Activated CD4-positive, alpha-beta memory T cell treated with anti-CD3 and anti-CD28 coated beads, Interleukin-2, amount 10 ng/mL, durations not matched to agents 7 days and 5 days (primary cell): ENCODE measurements around the gene PRKCA. TPM values are rescaled to one million over a fixed set of nuclear protein-coding genes. Genes with fewer than 3 reads are reported as not detected.

ENCODE experiments used
- CTCF ChIA-PET: fragments of 350-600 bp; sonication (Branson Sonifier 250); formaldehyde crosslinking; loops from one replicate; lab custom pipeline; 2021; ENCODE audit warnings: antibody characterized with exemption, inconsistent platforms; lab: Charles Lee
- POLR2A ChIA-PET: fragments of 350-600 bp; sonication (Branson Sonifier 250); formaldehyde crosslinking; loops from one replicate; lab custom pipeline; 2021; ENCODE audit warnings: antibody characterized with exemption; lab: Charles Lee
- DNase-seq: peaks from one replicate; pipeline ENCODE4 v3.0.0-alpha.2; 2020
- H3K27ac Mint-ChIP-seq: one replicate; pipeline ENCODE4 v1.8.0; 2021; ENCODE audit warnings: mild to moderate bottlenecking, mixed read lengths
- H3K27me3 Mint-ChIP-seq: one replicate; pipeline ENCODE4 v1.8.0; 2021; ENCODE audit warnings: mixed read lengths
- H3K36me3 Mint-ChIP-seq: one replicate; pipeline ENCODE4 v1.8.0; 2021; ENCODE audit warnings: low read depth, mixed read lengths
- H3K4me1 Mint-ChIP-seq: one replicate; pipeline ENCODE4 v1.8.0; 2021; ENCODE audit warnings: mixed read lengths
- H3K4me3 Mint-ChIP-seq: one replicate; pipeline ENCODE4 v1.8.0; 2021; ENCODE audit warnings: mild to moderate bottlenecking, mixed read lengths
- H3K9me3 Mint-ChIP-seq: one replicate; pipeline ENCODE4 v1.8.0; 2021; ENCODE audit warnings: mixed read lengths
- total RNA-seq, 2 experiments: library from RNA; stranded (reverse); gene quantifications; one replicate each; pipeline ENCODE4 v1.2.3, GENCODE V29; 2021

PRKCA gene
- total RNA-seq, 2 experiments from 2014 or later: 57.6 to 61.3 TPM

DNA sequence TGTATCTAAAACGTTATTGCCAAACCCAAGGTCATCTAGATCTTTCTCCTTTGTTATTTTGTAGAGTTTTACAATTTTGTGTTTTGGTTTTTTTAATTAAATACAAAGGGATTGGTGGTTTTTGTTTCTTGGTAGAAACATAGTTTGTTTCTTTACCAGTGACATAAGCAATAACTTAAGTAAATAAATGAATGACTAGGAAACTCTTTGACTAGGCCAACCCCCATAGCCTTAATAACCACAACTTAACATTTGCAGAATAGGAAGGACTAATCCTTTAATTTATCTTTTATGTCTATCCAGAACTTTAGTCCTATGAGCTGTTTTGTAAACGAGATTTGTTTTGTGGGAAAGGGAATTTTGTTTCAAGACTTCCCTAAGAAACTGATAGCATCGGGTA, 162.5 kb downstream of the PRKCA start:
- H3K36me3 Mint-ChIP-seq: peaks cover 2% of the 10 kb centered on the region
- POLR2A ChIA-PET: no interaction called here
- CTCF ChIA-PET: interaction anchor here (0.7 kb wide), 1 partner anchor 194 kb away, joined by 3 read pairs; no protein-coding TSS in a partner anchor
- H3K4me3 Mint-ChIP-seq: no peak overlapping the region
- H3K27me3 Mint-ChIP-seq: no peaks in the 10 kb centered on the region
- no peak for DNase-seq
- H3K9me3 Mint-ChIP-seq: no peaks in the 10 kb centered on the region
- no peak overlapping the region for H3K27ac Mint-ChIP-seq
- H3K4me1 Mint-ChIP-seq: peaks cover 57% of the 10 kb centered on the region

DNA sequence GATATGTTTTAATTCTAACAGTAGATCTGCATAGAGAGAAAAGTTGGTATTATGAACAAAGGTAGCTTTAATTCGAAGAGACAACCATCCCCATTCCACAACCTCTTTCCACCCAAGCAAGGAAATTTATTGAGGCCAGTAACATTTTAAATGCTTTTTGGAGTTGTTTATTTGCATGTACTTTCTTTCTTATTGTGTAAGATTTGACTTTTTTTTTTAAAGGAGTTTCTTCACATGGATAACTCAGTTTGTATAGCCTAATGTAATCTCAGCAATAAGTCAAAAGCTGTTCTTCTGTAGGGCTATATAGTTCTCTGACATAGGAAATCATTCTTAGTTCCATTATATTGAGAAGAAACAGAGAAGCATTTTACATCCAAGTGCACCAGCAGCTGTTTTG, 163.3 kb downstream of the PRKCA start:
- DNase-seq: no peak
- Mint-ChIP-seq H3K4me1 (peaks cover 60% of the 10 kb centered on the region), H3K27ac (peak overlapping the region; percentile 10), H3K4me3 (no peak overlapping the region), H3K36me3 (peaks cover 2% of the 10 kb centered on the region), H3K9me3 (no peaks in the 10 kb centered on the region), H3K27me3 (no peaks in the 10 kb centered on the region)
- ChIA-PET CTCF (no interaction called here), POLR2A (interaction anchor here (1.1 to 2.0 kb wide), 2 partner anchors 77 to 161 kb away, joined by 3 to 7 read pairs; no protein-coding TSS in a partner anchor)

DNA sequence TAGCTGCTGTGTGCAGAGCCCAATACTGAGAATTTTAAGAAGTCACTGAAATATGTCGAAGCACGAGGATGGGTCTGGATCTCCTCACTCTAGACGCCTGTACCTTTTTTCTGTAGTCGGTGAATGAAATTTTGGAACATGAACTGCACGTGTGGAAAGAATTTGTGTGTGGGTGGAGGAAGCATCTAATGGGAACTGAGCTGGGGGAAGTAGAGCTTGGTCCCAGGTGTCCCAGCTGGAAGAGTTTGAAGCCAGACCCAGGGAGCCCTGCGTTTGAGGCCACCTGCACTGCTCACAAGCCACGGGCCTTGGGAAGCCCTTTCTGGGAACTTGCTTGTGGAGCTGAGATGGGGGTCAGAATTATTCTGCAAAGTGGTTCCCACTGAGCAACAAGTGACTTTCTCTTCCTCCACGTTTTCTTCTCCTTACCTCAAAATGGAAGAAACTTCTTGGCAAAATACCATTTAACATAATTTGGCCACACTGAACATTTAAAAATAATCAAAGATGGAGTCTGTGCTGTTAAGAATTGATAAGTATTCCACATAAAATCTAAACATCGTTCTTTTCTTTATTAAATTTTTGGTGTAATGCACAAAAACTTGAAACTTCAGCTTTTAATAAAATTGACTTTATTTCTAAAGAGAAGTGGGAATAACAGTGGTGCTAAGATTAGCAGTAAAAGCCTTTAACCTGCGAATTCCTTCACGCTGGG, 163.8 kb downstream of the PRKCA start:
- peak overlapping the region; percentile 87 for H3K27ac Mint-ChIP-seq
- DNase-seq: no peak
- ChIA-PET CTCF (no interaction called here), POLR2A (interaction anchor here (1.1 to 2.0 kb wide), 3 partner anchors 53 to 162 kb away, joined by 3 to 7 read pairs (median 3); no protein-coding TSS in a partner anchor)
- H3K9me3 Mint-ChIP-seq: no peaks in the 10 kb centered on the region
- peaks cover 2% of the 10 kb centered on the region for H3K36me3 Mint-ChIP-seq
- peaks cover 64% of the 10 kb centered on the region for H3K4me1 Mint-ChIP-seq
- peak overlapping the region; percentile 46 for H3K4me3 Mint-ChIP-seq
- no peaks in the 10 kb centered on the region for H3K27me3 Mint-ChIP-seq

DNA sequence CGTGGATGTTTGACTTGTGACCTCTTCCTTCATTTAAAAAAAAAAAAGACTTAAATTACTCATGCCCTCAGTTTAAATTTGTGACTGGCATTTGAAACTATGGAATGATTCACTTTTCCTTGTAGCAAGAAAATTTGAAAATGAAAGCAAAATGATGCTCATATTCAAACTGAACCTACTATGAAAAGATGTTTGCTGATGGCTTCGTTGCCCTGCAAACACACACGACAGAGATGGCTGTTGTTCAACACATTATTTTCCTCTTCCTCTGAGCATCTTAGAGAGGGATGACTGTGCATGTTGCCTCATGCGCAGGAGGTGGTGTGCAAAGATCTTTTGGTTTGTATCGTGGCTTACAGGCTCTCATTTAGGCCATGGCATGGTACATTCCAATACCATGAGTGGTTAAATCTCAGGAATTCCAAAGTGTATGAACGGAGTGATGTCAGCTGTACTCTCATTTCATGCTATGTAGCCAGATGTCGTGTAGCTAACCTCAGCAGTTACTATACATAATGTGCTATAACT, 164.5 kb downstream of the PRKCA start:
- ChIA-PET POLR2A (interaction anchor here (1.1 to 2.0 kb wide), 4 partner anchors 41 to 163 kb away, joined by 3 to 7 read pairs (median 3); no protein-coding TSS in a partner anchor), CTCF (interaction anchor here (0.7 to 1.7 kb wide), 2 partner anchors 100 to 219 kb away, joined by 3 to 5 read pairs; no protein-coding TSS in a partner anchor)
- peaks cover 2% of the 10 kb centered on the region for H3K36me3 Mint-ChIP-seq

DNA sequence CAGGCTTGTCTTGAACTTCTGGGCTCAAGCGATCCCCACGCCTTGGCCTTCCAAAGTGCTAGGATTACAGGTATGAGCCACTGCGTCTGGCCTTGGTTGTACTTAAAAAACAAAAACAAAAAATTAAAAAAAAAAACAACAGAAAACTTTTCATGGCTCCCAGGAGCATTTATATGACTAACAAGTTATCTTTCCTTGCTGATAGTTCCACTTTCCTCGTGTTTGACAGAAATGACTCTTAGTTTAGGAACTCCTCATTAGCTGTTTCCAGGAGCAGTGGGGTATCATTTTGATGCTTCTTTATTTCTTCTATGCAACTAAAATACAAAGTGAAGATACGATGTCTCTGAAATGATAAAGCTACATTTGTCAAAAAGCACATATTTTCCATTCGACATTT, 165.4 kb downstream of the PRKCA start:
- no peaks in the 10 kb centered on the region for H3K27me3 Mint-ChIP-seq
- H3K4me1 Mint-ChIP-seq: peaks cover 66% of the 10 kb centered on the region
- no peak overlapping the region for H3K4me3 Mint-ChIP-seq
- ChIA-PET POLR2A (interaction anchor here (0.6 to 2.0 kb wide), 6 partner anchors 35 to 194 kb away, joined by 3 to 7 read pairs (median 3); no protein-coding TSS in a partner anchor), CTCF (interaction anchor here (0.7 to 1.7 kb wide), 3 partner anchors 27 to 219 kb away, joined by 3 to 5 read pairs (median 4); no protein-coding TSS in a partner anchor)
- DNase-seq: no peak
- H3K9me3 Mint-ChIP-seq: no peaks in the 10 kb centered on the region
- H3K27ac Mint-ChIP-seq: peak overlapping the region; percentile 87
- H3K36me3 Mint-ChIP-seq: peaks cover 2% of the 10 kb centered on the region

More for the DNA sequence above, 164.5 kb downstream of the PRKCA start:
- Mint-ChIP-seq H3K4me3 (peak overlapping the region; percentile 46), H3K27ac (peak overlapping the region; percentile 87), H3K9me3 (no peaks in the 10 kb centered on the region), H3K4me1 (peaks cover 64% of the 10 kb centered on the region), H3K27me3 (no peaks in the 10 kb centered on the region)
- DNase-seq: peak; percentile 72

DNA sequence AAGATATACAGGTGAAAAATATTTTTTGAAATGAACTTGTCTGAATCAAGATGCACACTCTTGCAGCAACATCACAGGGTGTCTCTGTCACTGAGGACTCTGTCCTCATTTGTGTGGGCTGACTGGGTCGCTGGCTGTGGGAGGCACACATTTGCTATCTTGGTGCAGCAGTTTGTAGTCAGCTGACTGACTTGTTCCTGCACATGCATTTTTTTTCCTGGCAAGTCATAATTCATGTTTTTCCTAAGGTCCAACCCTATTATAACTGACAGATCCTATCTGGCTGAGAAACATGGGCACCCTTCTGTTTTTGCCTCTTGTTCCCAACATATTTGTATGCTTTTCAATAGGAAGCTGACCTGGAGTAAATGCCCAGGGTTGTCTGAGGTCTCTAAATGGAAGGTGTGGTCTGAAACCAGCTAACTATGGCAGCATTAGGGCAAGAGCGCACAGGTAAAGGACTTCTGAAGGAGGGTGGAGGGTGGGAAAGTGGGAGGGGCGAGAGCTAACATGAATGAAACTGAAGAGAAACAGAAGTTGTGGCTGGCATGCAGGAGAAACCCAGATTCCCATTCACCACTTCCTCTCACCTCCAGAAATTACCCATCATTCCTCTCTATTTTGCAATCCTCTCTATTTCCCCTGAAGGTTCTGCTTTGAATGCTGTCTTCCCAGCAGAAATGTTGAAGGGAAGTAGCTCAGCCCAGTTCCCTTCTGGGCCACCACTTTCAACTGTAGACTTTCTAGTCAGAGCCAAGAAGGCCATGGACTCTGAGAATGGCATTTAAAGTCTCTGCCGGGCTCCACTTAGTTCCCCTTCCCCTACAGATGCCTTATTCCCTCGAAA, 166.1 kb downstream of the PRKCA start:
- peak overlapping the region; percentile 87 for H3K27ac Mint-ChIP-seq
- POLR2A ChIA-PET: interaction anchor here (0.8 to 1.5 kb wide), 3 partner anchors 20 to 39 kb away, joined by 3 to 4 read pairs (median 3); no protein-coding TSS in a partner anchor

DNA sequence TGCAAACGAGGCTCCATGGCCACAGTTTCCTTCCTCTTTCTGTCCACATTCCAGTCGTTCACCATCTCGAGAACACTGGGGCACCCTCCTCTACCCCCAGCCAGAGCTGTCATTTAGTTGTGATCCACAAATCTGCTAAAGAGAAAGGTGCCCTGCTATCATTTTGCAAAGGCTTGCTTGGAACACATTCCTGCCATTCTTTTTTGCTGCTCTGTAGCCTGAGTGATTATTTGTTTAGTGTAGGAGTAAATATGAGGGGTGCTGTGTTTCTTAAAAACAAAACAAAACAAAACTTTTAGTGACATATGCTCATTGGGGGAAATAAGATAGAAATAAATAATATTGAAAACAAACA, 166.7 kb downstream of the PRKCA start:
- Mint-ChIP-seq H3K27me3 (no peaks in the 10 kb centered on the region), H3K4me1 (peaks cover 65% of the 10 kb centered on the region), H3K4me3 (no peak overlapping the region), H3K36me3 (peaks cover 5% of the 10 kb centered on the region), H3K27ac (peak overlapping the region; percentile 57), H3K9me3 (no peaks in the 10 kb centered on the region)
- POLR2A ChIA-PET: interaction anchor here (1.5 kb wide), 1 partner anchor 20 kb away, joined by 3 read pairs; no protein-coding TSS in a partner anchor
- DNase-seq: no peak
- CTCF ChIA-PET: interaction anchor here (1.0 kb wide), 1 partner anchor 98 kb away, joined by 3 read pairs; no protein-coding TSS in a partner anchor

More for the DNA sequence above, 166.1 kb downstream of the PRKCA start:
- Mint-ChIP-seq H3K4me1 (peaks cover 68% of the 10 kb centered on the region), H3K36me3 (peaks cover 7% of the 10 kb centered on the region), H3K27me3 (no peaks in the 10 kb centered on the region), H3K4me3 (no peak overlapping the region), H3K9me3 (no peaks in the 10 kb centered on the region)
- no peak for DNase-seq
- CTCF ChIA-PET: interaction anchor here (0.8 to 1.7 kb wide), 3 partner anchors 27 to 99 kb away, joined by 3 to 5 read pairs (median 4); no protein-coding TSS in a partner anchor

DNA sequence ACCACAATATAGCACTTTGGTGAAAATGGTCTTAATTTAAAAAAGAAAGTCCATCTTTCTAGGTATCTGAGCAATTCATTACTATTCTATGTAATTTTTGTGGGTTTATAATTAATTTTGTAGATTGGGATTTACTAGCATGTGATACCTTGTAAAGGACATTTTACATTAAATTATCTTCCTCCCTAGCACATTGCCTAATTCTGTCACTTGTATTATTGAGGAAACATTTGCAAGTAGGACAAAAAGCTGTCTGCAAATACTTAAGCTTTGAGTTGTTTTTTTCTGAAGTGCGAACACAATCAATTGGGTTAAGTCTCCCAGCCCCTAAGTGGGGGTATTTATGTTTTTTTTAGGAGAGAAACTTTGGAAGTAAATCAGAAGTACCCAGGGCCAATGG, 167.0 kb downstream of the PRKCA start:
- POLR2A ChIA-PET: interaction anchor here (1.5 kb wide), 1 partner anchor 19 kb away, joined by 3 read pairs; no protein-coding TSS in a partner anchor
- no peak overlapping the region for H3K4me3 Mint-ChIP-seq
- H3K27ac Mint-ChIP-seq: no peak overlapping the region
- DNase-seq: no peak
- peaks cover 5% of the 10 kb centered on the region for H3K36me3 Mint-ChIP-seq
- CTCF ChIA-PET: interaction anchor here (1.0 kb wide), 2 partner anchors 79 to 97 kb away, joined by 3 read pairs; no protein-coding TSS in a partner anchor
- H3K4me1 Mint-ChIP-seq: peaks cover 66% of the 10 kb centered on the region
- H3K27me3 Mint-ChIP-seq: no peaks in the 10 kb centered on the region
- no peaks in the 10 kb centered on the region for H3K9me3 Mint-ChIP-seq

DNA sequence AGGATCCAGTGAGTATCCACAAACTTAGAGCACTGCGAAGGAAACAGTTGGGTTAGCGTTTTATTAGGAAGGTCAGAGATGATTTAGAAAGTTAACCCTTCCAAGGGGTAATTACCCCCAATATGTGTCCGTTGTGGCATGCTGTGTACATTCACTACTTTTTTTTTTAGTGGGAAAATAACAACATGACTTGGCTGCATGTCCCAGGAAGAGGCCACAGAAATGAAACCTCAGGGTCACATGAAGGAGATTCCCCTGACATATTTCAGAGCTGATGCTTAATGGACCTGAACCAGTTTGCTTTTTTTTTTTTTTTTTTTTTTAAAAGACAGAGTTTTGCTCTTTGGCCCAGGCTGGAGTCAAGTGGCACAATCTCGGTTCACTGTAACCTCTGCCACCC, 167.5 kb downstream of the PRKCA start:
- no peak overlapping the region for H3K4me3 Mint-ChIP-seq
- no peak overlapping the region for H3K27ac Mint-ChIP-seq
- no peak for DNase-seq
- peaks cover 70% of the 10 kb centered on the region for H3K4me1 Mint-ChIP-seq
- H3K36me3 Mint-ChIP-seq: peaks cover 8% of the 10 kb centered on the region
- H3K9me3 Mint-ChIP-seq: no peaks in the 10 kb centered on the region
- no peaks in the 10 kb centered on the region for H3K27me3 Mint-ChIP-seq
- ChIA-PET CTCF (interaction anchor here (1.0 kb wide), 1 partner anchor 78 kb away, joined by 3 read pairs; no protein-coding TSS in a partner anchor), POLR2A (no interaction called here)

DNA sequence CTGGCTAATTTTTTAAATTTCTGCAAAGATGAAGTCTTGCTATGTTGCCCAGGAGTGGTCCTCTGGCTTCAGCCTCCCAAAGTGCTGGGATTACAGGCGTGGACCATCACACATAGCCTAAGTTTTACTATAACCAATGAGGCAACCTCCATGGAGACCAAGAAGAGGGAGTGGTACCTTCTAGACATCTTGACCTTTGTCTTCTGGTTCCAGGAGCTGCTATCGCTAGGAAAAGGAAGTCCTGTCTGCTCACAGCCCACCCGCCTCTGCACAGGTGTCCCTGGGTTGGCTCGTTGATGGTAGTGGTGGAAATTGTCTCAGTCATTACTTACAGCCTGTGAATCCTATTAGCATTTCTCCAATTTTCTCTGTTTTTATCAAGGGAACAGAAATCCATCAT, 169.7 kb downstream of the PRKCA start:
- Mint-ChIP-seq H3K4me3 (no peak overlapping the region), H3K9me3 (no peaks in the 10 kb centered on the region), H3K27me3 (no peaks in the 10 kb centered on the region), H3K36me3 (peaks cover 19% of the 10 kb centered on the region), H3K4me1 (peaks cover 59% of the 10 kb centered on the region), H3K27ac (no peak overlapping the region)
- DNase-seq: no peak
- ChIA-PET CTCF (no interaction called here), POLR2A (no interaction called here)

DNA sequence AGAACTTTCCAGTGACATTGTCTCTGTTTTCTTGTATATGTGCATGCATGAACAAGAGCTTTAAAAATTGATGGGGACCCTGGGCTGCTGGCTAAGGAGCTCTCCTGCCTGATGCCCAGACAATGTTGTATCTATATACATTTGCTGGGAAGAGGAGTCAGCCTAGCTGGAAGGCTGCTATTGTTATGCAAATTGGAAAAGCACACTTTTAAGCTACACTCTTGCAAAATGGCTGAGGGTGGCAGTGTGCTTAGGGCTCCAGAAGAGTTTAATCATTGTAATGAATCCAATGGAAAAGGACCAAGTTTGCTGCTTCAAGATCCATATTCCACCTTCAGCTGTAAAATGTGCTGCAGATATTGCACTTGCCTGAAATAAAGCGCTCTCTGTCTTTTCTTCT, 171.8 kb downstream of the PRKCA start:
- ChIA-PET POLR2A (interaction anchor here (1.9 kb wide), 1 partner anchor 161 kb away, joined by 6 read pairs; no protein-coding TSS in a partner anchor), CTCF (interaction anchor here (0.6 to 1.7 kb wide), 2 partner anchors 93 to 157 kb away, joined by 3 to 6 read pairs; no protein-coding TSS in a partner anchor)
- no peak for DNase-seq
- peaks cover 2% of the 10 kb centered on the region for H3K9me3 Mint-ChIP-seq
- peaks cover 38% of the 10 kb centered on the region for H3K4me1 Mint-ChIP-seq
- H3K27ac Mint-ChIP-seq: no peak overlapping the region
- no peak overlapping the region for H3K4me3 Mint-ChIP-seq
- peaks cover 26% of the 10 kb centered on the region for H3K36me3 Mint-ChIP-seq
- H3K27me3 Mint-ChIP-seq: no peaks in the 10 kb centered on the region
